GM10266 (cell line): Measurements from ENCODE around the gene GATM.

Experiments used
- DNase-seq: peaks from one replicate; pipeline ENCODE4 v3.0.0; 2012; ENCODE audit errors: extremely low spot score
- TF ChIP-seq, protein P1 (sequence below): IDR thresholded peaks from 2 replicates; pipeline ENCODE4 v1.5.1; 2012; ENCODE audit warnings: mild to moderate bottlenecking, low read depth; ENCODE audit not compliant: control insufficient read depth, insufficient read depth; ENCODE audit errors: missing control alignments

Gene GATM

DNA sequence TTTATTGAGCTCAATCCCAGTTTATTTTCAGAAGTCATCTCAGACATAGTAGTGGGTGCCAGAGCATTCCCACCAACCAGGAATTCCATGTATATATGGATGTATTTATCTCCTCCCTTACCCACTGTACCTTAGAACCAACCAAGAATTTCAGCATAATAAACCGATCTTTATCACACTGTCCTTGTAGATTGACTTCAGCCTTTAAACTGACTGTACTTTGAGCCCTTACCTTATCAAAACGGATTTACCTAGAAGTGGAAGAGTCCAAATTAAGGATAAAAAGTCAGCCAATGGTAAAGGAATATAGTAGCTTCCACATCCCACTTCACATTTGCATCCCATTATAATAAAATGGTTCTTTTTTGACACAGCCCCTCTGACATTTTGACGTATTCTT lies 37.9 kb downstream of the GATM start:
- TF ChIP-seq, protein P1, sequence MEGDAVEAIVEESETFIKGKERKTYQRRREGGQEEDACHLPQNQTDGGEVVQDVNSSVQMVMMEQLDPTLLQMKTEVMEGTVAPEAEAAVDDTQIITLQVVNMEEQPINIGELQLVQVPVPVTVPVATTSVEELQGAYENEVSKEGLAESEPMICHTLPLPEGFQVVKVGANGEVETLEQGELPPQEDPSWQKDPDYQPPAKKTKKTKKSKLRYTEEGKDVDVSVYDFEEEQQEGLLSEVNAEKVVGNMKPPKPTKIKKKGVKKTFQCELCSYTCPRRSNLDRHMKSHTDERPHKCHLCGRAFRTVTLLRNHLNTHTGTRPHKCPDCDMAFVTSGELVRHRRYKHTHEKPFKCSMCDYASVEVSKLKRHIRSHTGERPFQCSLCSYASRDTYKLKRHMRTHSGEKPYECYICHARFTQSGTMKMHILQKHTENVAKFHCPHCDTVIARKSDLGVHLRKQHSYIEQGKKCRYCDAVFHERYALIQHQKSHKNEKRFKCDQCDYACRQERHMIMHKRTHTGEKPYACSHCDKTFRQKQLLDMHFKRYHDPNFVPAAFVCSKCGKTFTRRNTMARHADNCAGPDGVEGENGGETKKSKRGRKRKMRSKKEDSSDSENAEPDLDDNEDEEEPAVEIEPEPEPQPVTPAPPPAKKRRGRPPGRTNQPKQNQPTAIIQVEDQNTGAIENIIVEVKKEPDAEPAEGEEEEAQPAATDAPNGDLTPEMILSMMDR, result no peak
- no peak for DNase-seq

DNA sequence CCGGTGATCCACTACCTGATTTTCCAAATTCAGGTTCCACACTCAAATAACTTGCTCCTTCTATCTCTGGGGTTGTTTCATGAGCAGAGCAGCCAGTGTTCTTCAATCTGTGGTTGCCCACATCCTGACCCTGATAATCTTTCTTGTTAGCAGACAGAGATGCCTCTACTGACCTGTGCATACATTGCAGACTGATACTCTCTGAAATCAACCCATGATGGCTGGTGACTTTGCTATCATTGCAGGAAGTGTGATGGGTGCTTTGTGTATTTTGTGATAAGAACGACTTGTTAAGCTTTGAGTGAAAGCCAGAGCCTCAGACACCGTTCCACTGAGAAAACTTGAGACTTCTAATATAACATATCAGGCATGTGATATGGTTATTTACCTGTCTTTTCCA lies 39.9 kb downstream of the GATM start:
- no peak for DNase-seq
- TF ChIP-seq, protein P1, result no peak

DNA sequence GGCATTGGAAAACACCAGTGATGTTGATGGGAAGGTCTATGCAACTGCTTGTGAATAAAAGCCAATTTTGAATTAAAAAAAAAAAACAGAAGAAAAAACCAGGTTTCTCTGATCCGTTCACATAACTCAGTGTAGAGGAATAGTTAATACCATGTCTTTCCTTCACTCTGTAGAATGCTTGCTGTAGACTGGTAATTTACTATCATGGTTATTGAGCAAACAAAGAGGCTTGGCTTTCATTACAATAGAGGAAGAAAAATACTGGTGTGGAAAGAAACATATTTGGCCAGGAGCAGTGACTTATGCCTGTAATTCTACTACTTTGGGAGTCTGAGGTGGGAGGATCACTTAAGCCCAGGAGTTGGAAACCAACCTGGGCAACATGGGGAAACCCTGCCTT lies 41.1 kb downstream of the GATM start:
- TF ChIP-seq, protein P1, result no peak
- DNase-seq, result no peak

DNA sequence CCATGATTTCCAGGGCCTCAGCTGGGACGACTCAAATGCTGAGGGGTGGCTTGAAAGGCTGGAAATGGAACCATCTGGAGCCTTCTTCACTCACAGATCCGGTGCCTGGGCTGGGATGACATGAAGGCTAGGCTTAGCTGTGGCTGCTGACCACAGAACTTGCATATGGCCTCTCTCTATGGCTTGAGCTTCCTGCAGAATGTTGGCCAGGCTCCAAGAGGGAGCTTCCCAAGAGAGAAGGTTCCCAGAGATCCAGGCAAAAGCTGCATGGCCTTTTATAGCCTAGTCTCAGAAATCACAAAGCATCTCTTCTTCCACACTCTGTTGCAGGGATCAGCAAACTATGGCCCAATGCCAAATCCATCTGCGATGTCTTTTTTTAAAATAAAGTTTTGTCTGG lies 44.8 kb downstream of the GATM start:
- no peak for DNase-seq
- TF ChIP-seq, protein P1, result no peak

DNA sequence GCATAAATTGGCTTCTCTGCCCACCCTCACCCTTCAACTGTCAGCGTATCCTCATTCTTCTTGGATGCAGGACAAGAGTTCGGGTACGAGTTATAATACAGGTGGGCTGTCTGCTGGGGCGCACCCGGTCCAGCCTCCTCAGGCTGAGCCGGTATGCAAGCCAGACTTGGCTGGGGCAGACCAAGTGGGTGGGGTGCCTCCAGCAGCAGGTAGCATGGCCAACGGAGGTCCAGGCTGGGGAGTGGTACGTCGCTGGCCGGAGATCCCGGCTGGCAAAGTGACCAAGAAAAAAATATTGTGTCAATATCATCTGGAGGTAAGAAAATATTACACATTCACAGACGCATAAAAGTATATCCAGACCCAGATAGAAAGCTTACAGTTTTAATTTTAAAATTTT lies 45.6 kb downstream of the GATM start:
- DNase-seq, result no peak
- TF ChIP-seq, protein P1, result no peak

DNA sequence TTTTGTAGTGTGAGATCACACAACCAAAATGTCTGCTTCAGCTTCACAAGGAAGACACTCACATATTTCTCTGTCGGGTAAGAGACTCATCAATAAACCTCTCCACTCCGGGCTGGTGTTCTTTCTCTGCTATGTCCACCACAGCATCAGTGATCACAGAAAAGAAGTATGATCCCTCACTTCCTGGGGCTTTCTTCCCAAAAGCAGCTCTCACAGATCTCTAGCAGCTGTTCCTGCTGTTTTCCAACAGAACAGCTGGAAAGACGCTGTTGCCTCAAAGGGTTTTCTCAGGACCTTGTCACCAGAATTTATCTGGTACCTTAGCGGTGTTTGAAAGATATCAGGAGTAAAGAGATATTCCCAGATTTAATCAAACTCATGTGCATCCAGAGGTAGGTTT lies 46.4 kb downstream of the GATM start:
- TF ChIP-seq, protein P1, result no peak
- DNase-seq, result no peak

DNA sequence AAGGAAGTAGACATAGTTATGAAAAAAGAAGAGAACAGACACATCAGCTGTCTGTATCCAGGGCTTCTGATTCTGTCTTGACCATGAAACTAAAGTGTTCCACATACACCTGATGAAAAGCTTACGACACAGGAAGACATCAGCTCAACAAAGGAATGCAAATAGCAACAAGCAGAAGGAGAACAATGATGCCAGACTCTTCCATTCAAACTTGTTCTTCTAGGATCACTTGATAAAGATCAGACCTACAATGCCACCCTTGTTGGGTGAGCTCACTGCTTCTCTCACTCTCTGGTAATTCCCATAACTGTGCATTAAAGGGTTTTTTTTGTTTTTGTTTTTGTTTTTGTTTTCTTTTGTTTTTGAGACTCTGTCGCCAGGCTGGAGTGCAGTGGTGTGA lies 49.7 kb downstream of the GATM start:
- TF ChIP-seq, protein P1, result no peak
- DNase-seq, result no peak
